CD4-positive, CD25-positive, alpha-beta regulatory T cell (primary cell): ENCODE data around the gene PRR14. TPM values are rescaled to one million over a fixed set of nuclear protein-coding genes. Genes with fewer than 3 reads are reported as not detected.

ENCODE experiments used
- ATAC-seq, 2 donors: fragments of 150-1000 bp; cut with Tn5 transposase; one replicate each; pipeline ENCODE4 v1.10.0; 2021; ENCODE audit warnings: low read depth in 2 of 2, moderate number of reproducible peaks in 2 of 2, moderate library complexity in 1 of 2
- DNase-seq, 3 donors: peaks; one replicate each; pipeline versions ENCODE4 v3.0.0 to v3.0.0-alpha.2; 2012 to 2022; ENCODE audit warnings: mixed read lengths in 1 of 3
- H3K27ac ChIP-seq: one replicate; pipeline ENCODE4 v1.7.0; 2013; ENCODE audit warnings: mild to moderate bottlenecking, low read length; ENCODE audit not compliant: insufficient read depth, poor library complexity, severe bottlenecking
- H3K27me3 ChIP-seq: one replicate; pipeline ENCODE4 v1.7.0; 2013; ENCODE audit warnings: low read length; ENCODE audit not compliant: control insufficient read depth, insufficient read depth
- H3K36me3 ChIP-seq: one replicate; pipeline ENCODE4 v1.7.0; 2013; ENCODE audit warnings: mild to moderate bottlenecking, low read length, moderate library complexity; ENCODE audit not compliant: control insufficient read depth, insufficient read depth
- H3K4me1 ChIP-seq: 2 replicates; pipeline ENCODE4 v1.7.0; 2013; ENCODE audit warnings: mild to moderate bottlenecking, low read length; ENCODE audit not compliant: insufficient read depth, control insufficient read depth, poor library complexity, severe bottlenecking
- H3K4me3 ChIP-seq: one replicate; pipeline ENCODE4 v1.7.0; 2013; ENCODE audit warnings: low read depth, mild to moderate bottlenecking, low read length, moderate library complexity
- H3K9me3 ChIP-seq, 2 experiments: 1 replicate in 1 of 2; 2 replicates in 1 of 2; pipeline ENCODE4 v1.7.0; 2013; ENCODE audit warnings: low read length in 2 of 2, mild to moderate bottlenecking in 1 of 2, moderate library complexity in 1 of 2; ENCODE audit not compliant: control insufficient read depth in 2 of 2
- H3K27ac Mint-ChIP-seq, 3 donors: one replicate each; pipeline ENCODE4 v1.8.0; 2020 to 2022; ENCODE audit warnings: mild to moderate bottlenecking in 3 of 3, mixed read lengths in 3 of 3, moderate library complexity in 2 of 3
- H3K27me3 Mint-ChIP-seq: one replicate; pipeline ENCODE4 v1.8.0; 2022; ENCODE audit warnings: mild to moderate bottlenecking, mixed read lengths
- H3K36me3 Mint-ChIP-seq: one replicate; pipeline ENCODE4 v1.8.0; 2020; ENCODE audit warnings: mixed read lengths
- H3K4me1 Mint-ChIP-seq, 4 donors: one replicate each; pipeline ENCODE4 v1.8.0; 2020 to 2022; ENCODE audit warnings: mixed read lengths in 4 of 4, mild to moderate bottlenecking in 1 of 4
- H3K4me3 Mint-ChIP-seq, 4 donors: one replicate each; pipeline ENCODE4 v1.8.0; 2020 to 2022; ENCODE audit warnings: mild to moderate bottlenecking in 4 of 4, mixed read lengths in 4 of 4, moderate library complexity in 3 of 4
- H3K9me3 Mint-ChIP-seq, 7 donors: one replicate each; pipeline ENCODE4 v1.8.0; 2020 to 2022; ENCODE audit warnings: mixed read lengths in 7 of 7, mild to moderate bottlenecking in 3 of 7, moderate library complexity in 2 of 7
- polyA plus RNA-seq, 4 donors: library from polyadenylated mRNA; unstranded; fragments of 300-500 nt; fragmentation: Illumina TruSeq; gene quantifications; one replicate each; pipeline ENCODE4 v1.2.3, GENCODE V29; 2021
- total RNA-seq: library from RNA; stranded (reverse); gene quantifications from one replicate; pipeline ENCODE4 v1.2.3, GENCODE V29; 2022

PRR14 gene
- total and polyA plus RNA-seq, 5 donors from 2014 or later, result 12.7 to 104 (median 14.5) TPM

DNA sequence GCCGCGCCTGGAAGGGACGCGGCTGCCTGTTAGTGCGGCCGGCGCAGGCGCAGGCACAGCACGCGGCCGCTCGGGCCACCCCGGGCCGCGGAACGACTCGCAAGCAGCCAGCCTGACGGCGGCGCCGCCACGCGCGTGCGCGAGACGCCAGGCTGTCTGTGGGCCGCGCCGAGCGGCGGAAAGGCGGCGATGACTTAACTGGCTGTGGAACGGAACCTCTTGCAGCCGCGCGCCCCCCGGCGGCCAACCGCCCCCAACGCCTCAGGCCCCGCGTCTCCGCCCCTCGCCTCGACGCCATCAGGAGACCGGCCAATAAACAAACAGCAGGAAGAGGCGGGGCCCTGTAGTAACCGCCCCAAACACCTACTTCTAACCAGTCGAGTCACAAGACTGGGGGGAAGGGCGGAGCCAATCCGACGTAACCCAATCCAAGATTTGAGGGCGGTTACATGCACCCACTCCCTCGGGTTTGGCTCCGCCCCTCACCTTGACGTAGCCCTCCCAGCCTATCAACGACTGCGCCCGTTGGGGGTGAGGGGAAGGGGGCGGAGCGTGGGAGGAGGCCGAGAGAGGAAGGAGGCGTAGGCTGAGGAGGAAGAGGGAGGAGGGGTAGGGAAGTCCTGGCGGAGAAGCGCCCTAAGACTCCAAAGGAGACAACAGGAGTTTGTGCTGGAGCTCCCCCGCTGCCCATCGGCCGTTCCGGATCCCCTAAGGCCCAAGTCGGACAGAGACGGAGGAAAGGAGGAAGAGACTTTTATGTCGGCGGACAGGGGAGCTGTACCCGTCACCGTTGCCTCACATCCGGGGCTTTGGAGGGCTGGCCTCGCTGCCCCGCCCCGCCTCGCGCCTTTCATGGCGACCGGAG, 7.3 kb downstream of the PRR14 start, which contains the start of gene FBRS:
Gene FBRS, plus strand, starts transcription at position 566 of the 865 bp plus-strand sequence. CDS start 1,088 bp downstream, outside the sequence.
- Histone ChIP-seq H3K27me3 (no peaks in the 10 kb centered on the region), H3K4me1 (peaks cover 49% of the 10 kb centered on the region), H3K9me3 (no peaks in the 10 kb centered on the region), H3K4me3 (peak within 1 kb of the TSS; percentile 85), H3K27ac (peak within 1 kb of the TSS; percentile 100), H3K36me3 (peaks cover 51% of the 10 kb centered on the region)
- peak; percentile 100 for DNase-seq
- H3K27me3 Mint-ChIP-seq, result no peaks in the 10 kb centered on the region
- H3K9me3 Mint-ChIP-seq, result no peaks in the 10 kb centered on the region
- H3K4me3 Mint-ChIP-seq, result peak within 1 kb of the TSS; percentile 93 to 96 (median 95)
- peak within 1 kb of the TSS; percentile 99 to 100 (median 100) for H3K27ac Mint-ChIP-seq
- H3K4me1 Mint-ChIP-seq, result peaks cover 12 to 44% (median 27%) of the 10 kb centered on the region in 4 donors
- peak; percentile 74 to 75 for ATAC-seq
- peaks cover 26% of the 10 kb centered on the region for H3K36me3 Mint-ChIP-seq

DNA sequence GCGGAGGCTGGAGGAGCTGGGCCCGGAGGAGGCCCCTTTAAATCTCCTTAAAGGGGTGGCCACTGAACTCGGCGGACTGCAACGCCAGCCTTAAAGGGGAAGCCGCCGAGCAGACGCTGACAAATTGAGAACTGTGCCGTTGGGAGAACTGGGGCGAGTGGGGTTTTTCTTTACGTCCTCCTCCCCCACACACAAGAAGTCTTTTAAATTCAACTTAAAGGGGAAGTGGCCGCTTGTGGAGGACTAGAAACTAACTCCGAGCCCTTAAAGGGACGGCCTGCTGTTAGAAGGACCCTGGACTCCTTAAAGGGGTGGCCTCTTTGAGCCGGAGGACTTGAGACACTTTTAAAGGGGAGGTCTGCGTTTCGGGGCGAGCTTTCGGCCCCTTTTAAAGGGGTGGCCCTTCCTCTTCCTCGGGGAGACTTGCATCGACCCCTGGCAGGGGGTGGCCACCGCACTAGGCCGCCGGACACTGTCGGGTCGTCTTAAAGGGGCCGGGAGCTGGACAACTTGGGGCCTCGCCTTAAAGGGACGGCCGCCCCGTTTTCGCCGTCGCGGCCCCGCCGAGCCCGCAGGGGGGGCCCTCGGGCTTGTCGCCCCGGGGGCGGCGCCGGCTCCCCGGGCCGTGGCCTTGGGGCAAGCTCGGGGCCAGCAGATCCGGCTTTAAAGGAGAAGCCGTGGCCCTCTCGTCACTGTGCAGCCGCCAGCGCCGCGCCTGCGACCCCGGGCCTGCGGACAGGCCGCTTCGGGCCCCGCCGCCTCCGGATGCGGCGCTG, 8.2 kb downstream of the PRR14 start:
- Histone ChIP-seq H3K27ac (peak overlapping the region; percentile 100), H3K36me3 (peaks cover 51% of the 10 kb centered on the region), H3K4me3 (peak overlapping the region; percentile 85), H3K27me3 (no peaks in the 10 kb centered on the region), H3K4me1 (peaks cover 56% of the 10 kb centered on the region), H3K9me3 (no peaks in the 10 kb centered on the region)
- Mint-ChIP-seq H3K4me1 (peaks cover 12 to 52% (median 35%) of the 10 kb centered on the region in 4 donors), H3K27ac (peak overlapping the region; percentile 99 to 100 (median 100)), H3K9me3 (no peaks in the 10 kb centered on the region), H3K36me3 (peaks cover 33% of the 10 kb centered on the region), H3K27me3 (no peaks in the 10 kb centered on the region), H3K4me3 (peak overlapping the region; percentile 93 to 96 (median 95))
- DNase-seq (peak in 1 of 3 donors; percentile 99), ATAC-seq (peak; percentile 14 to 16)

DNA sequence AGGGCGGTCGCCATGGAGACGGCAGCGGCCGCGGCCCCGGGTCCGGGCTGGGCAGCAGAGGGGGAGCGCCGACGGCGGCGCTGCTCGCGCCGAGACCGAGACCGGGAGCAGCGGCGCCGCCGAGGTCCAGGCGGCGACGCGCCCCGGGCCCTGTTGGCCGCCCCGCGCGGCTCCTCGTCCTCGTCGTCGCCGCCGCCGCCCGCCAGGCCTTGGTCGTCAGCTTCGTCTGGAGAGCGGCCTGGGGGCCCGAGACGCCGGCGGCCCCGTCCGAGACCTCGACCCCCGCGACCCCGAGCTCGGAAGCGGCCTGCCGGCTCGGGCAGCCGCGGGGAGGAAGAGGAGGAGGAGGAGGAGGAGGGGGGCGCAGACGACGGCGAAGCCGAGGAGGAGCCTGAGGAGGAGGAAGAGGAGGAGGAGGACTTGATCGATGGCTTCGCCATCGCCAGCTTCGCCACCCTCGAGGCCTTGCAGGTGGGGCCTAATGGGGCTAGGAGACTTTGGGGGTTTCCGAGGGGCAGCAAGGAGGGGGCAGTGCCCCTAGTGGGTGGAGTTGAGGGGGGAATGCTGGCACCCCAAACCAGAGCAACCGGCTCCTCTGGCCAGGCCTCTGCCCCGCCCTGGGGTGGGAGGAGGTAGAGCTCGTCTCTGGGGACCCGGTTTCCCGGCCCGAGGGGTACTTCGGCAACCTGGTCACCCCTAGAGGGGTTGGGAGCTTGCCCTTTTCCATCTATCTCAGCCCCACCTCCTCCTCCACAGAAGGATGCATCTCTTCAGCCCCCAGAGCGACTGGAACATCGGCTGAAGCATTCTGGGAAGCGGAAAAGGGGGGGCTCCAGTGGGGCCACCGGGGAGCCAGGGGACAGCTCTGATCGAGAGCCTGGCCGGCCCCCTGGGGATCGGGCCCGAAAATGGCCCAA, 9.0 kb downstream of the PRR14 start:
- Histone ChIP-seq H3K27ac (peak overlapping the region; percentile 100), H3K27me3 (no peaks in the 10 kb centered on the region), H3K4me3 (peak overlapping the region; percentile 82), H3K9me3 (no peaks in the 10 kb centered on the region), H3K36me3 (peaks cover 50% of the 10 kb centered on the region), H3K4me1 (peaks cover 56% of the 10 kb centered on the region)
- H3K27ac Mint-ChIP-seq, result peak overlapping the region; percentile 83 to 97 (median 91)
- no peaks in the 10 kb centered on the region for H3K9me3 Mint-ChIP-seq
- H3K27me3 Mint-ChIP-seq, result no peaks in the 10 kb centered on the region
- DNase-seq (peak; percentile 42 to 58 (median 52)), ATAC-seq (no peak)
- peaks cover 12 to 52% (median 35%) of the 10 kb centered on the region in 4 donors for H3K4me1 Mint-ChIP-seq
- peak overlapping the region; percentile 88 to 93 (median 90) for H3K4me3 Mint-ChIP-seq
- peaks cover 33% of the 10 kb centered on the region for H3K36me3 Mint-ChIP-seq

DNA sequence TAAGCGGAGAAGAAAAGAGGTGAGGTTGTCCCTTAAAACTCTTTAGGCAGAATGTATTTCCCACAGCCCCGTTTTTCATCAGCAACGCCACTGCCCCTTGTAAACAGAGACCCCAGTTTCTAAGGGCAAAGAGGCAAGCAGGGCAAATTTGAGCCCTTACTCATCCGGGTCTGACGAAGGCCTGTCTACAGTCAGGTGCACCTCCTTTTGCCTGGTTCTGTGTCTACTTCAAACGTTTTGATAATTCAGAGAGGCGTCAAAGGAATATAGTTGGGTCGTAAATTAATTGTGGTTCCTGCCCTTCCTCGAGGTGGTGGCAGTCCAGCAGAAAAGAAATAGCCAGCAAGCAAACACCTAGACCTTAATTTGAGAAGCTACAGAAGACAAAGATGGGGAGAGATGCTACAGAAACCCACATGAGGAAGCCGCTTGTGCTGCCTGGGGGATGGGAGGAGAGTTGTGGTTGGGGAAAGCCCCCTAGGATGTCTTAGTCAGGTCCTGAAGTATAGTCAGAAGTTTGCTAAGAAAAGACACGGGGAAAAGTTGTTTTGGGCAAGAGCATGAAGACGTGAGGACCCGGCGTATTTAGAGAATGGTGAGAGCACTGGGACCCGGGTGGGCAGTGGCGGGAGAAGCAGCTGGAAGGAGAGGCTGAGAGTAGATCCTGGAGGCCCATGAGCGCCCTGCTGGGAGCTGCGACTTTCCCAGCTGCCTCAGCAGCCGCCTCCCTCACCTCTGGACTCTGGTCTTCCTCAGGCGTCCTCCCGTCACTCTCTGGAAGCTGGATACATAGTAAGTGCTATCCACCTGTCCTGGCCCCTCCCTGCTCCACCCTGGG, 9.9 kb downstream of the PRR14 start:
- H3K4me3 ChIP-seq, result peak overlapping the region; percentile 82
- Mint-ChIP-seq H3K4me1 (peaks cover 12 to 56% (median 34%) of the 10 kb centered on the region in 4 donors), H3K4me3 (peak overlapping the region; percentile 88 to 93 (median 90)), H3K27me3 (no peaks in the 10 kb centered on the region), H3K9me3 (no peaks in the 10 kb centered on the region), H3K36me3 (peaks cover 30% of the 10 kb centered on the region), H3K27ac (peak overlapping the region; percentile 83 to 97 (median 91))
- H3K27ac ChIP-seq, result peak overlapping the region; percentile 100
- ATAC-seq (no peak), DNase-seq (peak; percentile 73 to 86 (median 74))
- no peaks in the 10 kb centered on the region for H3K9me3 ChIP-seq
- H3K4me1 ChIP-seq, result peaks cover 56% of the 10 kb centered on the region
- peaks cover 50% of the 10 kb centered on the region for H3K36me3 ChIP-seq
- H3K27me3 ChIP-seq, result no peaks in the 10 kb centered on the region

DNA sequence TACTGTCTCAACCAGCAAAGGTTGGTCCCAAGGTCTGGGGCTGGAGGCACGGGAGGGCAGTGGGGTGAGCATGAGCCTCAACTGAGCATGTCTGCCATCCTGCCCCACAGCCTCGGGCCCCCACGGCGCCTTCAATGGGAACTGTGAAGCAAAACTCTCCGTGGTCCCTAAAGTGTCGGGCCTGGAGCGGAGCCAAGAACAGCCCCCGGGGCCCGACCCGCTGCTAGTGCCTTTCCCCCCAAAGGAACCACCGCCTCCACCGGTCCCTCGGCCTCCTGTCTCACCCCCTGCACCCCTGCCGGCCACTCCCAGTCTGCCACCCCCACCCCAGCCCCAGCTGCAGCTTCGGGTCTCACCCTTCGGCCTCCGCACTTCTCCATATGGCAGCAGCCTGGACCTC, 11.7 kb downstream of the PRR14 start:
- H3K4me1 Mint-ChIP-seq, result peaks cover 12 to 45% (median 30%) of the 10 kb centered on the region in 4 donors
- H3K4me3 Mint-ChIP-seq, result peak overlapping the region in 3 of 4 donors; percentile 88 to 93 (median 89)
- no peak for DNase-seq
- Histone ChIP-seq H3K9me3 (no peaks in the 10 kb centered on the region), H3K4me1 (peaks cover 49% of the 10 kb centered on the region), H3K36me3 (peaks cover 60% of the 10 kb centered on the region), H3K4me3 (no peak overlapping the region), H3K27me3 (no peaks in the 10 kb centered on the region), H3K27ac (peak overlapping the region; percentile 100)
- H3K27me3 Mint-ChIP-seq, result no peaks in the 10 kb centered on the region
- H3K36me3 Mint-ChIP-seq, result peaks cover 30% of the 10 kb centered on the region
- no peak for ATAC-seq
- no peaks in the 10 kb centered on the region for H3K9me3 Mint-ChIP-seq
- H3K27ac Mint-ChIP-seq, result peak overlapping the region in 1 of 3 donors; percentile 97

DNA sequence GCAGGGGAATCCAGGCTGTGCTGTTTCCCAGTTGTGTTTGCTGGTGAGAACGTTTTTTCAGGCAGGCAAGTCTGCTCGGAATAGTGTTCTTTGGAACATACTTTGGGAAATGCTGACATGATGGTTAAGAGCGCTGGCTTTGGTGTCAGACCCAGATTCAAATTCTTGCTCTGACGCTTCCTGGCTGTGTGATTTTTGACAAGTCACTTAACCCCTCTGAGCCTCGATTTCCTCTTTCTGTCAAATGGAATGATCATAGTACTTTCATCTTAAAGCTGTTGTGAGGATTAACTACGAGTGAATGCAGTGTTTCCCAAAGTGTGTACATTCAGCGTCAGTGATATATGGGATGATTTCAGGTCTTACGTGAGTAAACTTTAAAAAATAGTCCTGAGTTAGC, 12.3 kb downstream of the PRR14 start:
- Histone ChIP-seq H3K36me3 (peaks cover 66% of the 10 kb centered on the region), H3K9me3 (no peaks in the 10 kb centered on the region), H3K27me3 (no peaks in the 10 kb centered on the region), H3K4me1 (peaks cover 46% of the 10 kb centered on the region), H3K4me3 (peak overlapping the region; percentile 31), H3K27ac (no peak overlapping the region)
- H3K36me3 Mint-ChIP-seq, result peaks cover 34% of the 10 kb centered on the region
- H3K9me3 Mint-ChIP-seq, result no peaks in the 10 kb centered on the region
- peak overlapping the region; percentile 75 to 81 (median 79) for H3K27ac Mint-ChIP-seq
- no peak for DNase-seq
- no peak for ATAC-seq
- H3K4me3 Mint-ChIP-seq, result peak overlapping the region; percentile 21 to 93 (median 38)
- peaks cover 12 to 45% (median 29%) of the 10 kb centered on the region in 4 donors for H3K4me1 Mint-ChIP-seq
- H3K27me3 Mint-ChIP-seq, result no peaks in the 10 kb centered on the region
